Peyer's patch (tissue), 4 donors: Measurements from ENCODE around the gene SIAE.

Experiments
- POLR2A ChIP-seq, 2 donors: fragments of 450-650 bp; IDR thresholded peaks; one replicate each; pipeline ENCODE4 v1.5.1; 2017; ENCODE audit warnings: antibody characterized with exemption in 2 of 2, mild to moderate bottlenecking in 2 of 2, moderate library complexity in 2 of 2
- TF ChIP-seq, protein P1 (sequence below), 6 experiments: fragments of 450-650 bp in 4 of 6; fragments of 200-600 bp in 2 of 6; sonication (generic) in 1 of 6; IDR thresholded peaks; one replicate each; pipeline ENCODE4 v1.5.1; 2017 to 2019; ENCODE audit warnings: antibody characterized with exemption in 6 of 6, mild to moderate bottlenecking in 3 of 6, moderate library complexity in 1 of 6

DNA sequence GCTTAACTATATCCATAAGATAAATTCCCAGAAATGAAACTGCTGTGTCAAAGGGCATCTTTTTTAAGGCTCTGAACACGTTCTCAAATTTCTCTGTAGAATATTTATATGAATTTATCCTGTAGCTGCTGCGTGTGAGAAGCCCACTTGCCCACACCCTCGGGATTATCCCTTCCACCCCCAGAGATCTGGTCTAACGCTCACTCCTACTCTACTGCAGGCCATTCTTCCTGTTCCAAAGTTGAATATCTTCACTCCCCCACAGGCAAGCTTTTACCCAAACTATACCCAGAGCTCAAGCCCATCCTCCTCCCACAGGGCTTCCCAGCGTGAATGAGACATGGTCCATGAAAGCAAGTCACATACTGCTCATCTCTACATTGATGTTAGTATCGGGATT lies 24.9 kb downstream of the SIAE start:
- no peak for TF ChIP-seq POLR2A (IDR thresholded peaks at IDR 0.05)
- TF ChIP-seq, protein P1, sequence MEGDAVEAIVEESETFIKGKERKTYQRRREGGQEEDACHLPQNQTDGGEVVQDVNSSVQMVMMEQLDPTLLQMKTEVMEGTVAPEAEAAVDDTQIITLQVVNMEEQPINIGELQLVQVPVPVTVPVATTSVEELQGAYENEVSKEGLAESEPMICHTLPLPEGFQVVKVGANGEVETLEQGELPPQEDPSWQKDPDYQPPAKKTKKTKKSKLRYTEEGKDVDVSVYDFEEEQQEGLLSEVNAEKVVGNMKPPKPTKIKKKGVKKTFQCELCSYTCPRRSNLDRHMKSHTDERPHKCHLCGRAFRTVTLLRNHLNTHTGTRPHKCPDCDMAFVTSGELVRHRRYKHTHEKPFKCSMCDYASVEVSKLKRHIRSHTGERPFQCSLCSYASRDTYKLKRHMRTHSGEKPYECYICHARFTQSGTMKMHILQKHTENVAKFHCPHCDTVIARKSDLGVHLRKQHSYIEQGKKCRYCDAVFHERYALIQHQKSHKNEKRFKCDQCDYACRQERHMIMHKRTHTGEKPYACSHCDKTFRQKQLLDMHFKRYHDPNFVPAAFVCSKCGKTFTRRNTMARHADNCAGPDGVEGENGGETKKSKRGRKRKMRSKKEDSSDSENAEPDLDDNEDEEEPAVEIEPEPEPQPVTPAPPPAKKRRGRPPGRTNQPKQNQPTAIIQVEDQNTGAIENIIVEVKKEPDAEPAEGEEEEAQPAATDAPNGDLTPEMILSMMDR (IDR thresholded peaks at IDR 0.05), result no peak
